ENCODE measurements around the gene ADAMTS12. TPM values are rescaled to one million over a fixed set of nuclear protein-coding genes. Genes with fewer than 3 reads are reported as not detected.
A peak's percentile ranks its signal among the peaks of the same experiment; 100 is the strongest.

The ADAMTS12 gene
- total and polyA plus RNA-seq, 2 experiments from 2014 or later = 7.8 to 11.5 TPM

DNA sequence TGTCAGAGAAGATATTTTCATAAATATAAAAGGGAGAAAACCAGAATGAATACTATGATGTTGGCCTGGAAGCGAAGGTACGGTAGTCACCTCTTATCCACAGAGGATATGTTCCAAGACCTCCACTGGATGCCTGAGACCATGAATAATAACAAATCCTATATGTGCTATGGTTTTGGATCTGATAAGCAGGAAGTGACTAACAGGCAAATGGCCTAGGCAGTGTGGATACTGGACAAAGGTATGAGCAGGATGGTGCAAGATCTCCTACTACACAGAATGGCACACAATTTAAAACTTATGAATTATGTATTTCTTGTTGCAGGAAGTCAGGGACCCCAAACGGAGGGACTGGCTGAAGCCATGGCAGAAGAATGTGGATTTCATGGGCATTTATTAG lies 48.2 kb downstream of the ADAMTS12 start:
- Histone ChIP-seq H3K4me2 (ENCODE audit: unreplicated experiment) (peak overlapping the region; percentile 53), H3K27me3 (replicated peaks; ENCODE audit: insufficient read depth) (no peaks in the 10 kb centered on the region), H3K9me3 (ENCODE audit: low read depth) (no peaks in the 10 kb centered on the region), H3K9ac (no peak overlapping the region), H2AFZ (no peak overlapping the region), H3K4me3 (no peak overlapping the region), H3K9me2 (ENCODE audit: insufficient read depth) (no peaks in the 10 kb centered on the region), H3K27ac (peak overlapping the region; percentile 39), H3K79me2 (ENCODE audit: insufficient read depth) (peaks cover 3% of the 10 kb centered on the region; the same call in 1 of the 2 replicates), H4K20me1 (ENCODE audit: insufficient read depth) (no peaks in the 10 kb centered on the region), H3K4me1 (ENCODE audit: insufficient read depth) (peaks cover 29% of the 10 kb centered on the region), H3F3A (ENCODE audit: insufficient read depth) (peaks cover 27% of the 10 kb centered on the region), H3K36me3 (ENCODE audit: low read depth) (no peaks in the 10 kb centered on the region)
- 13 to 16% methylated on average over 3 of the region's 3 CpGs for WGBS, 2 experiments (ENCODE audit: low coverage in 1 of 2, low lambda C conversion rate in 2 of 2, missing lambda C conversion rate in 2 of 2)
- TF ChIP-seq EZH2phosphoT487 (IDR thresholded peaks at IDR 0.05; ENCODE audit: insufficient read depth, low read depth) (no peak), EZH2 (IDR thresholded peaks at IDR 0.05; ENCODE audit: insufficient read depth, poor library complexity, severe bottlenecking) (no peak)
- DNase-seq = peak; percentile 80
- in situ Hi-C loops (cut with MboI) = no loop called here

DNA sequence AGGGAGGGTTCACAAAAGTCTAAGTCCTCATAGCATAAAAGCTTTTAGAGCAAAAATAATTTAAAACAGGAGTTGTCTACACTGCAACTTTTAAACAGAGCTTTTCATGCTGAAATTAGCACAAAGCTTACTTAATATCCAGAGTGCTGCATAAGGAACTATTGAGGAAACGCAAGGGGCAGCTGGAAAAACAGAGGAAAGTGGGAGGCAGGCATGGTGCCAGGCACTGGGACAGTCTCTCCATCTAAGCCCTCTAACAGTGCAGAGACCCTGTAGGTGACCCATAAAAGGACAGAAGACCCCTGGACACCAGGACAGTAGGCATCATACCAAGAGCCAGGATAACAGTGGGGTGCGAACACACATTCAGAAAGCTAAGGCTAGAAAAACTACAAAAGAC lies 49.3 kb downstream of the ADAMTS12 start:
- WGBS, 2 experiments (ENCODE audit: low coverage in 1 of 2, low lambda C conversion rate in 2 of 2, missing lambda C conversion rate in 2 of 2) = 97 to 98% methylated on average over 2 of the region's 2 CpGs
- no peak overlapping the region for H3K9ac ChIP-seq
- DNase-seq = no peak
- no peak overlapping the region for H3K27ac ChIP-seq
- no peak for TF ChIP-seq EZH2 (IDR thresholded peaks at IDR 0.05; ENCODE audit: insufficient read depth, poor library complexity, severe bottlenecking)
- no peak for TF ChIP-seq EZH2phosphoT487 (IDR thresholded peaks at IDR 0.05; ENCODE audit: insufficient read depth, low read depth)
- peak overlapping the region; percentile 53 for H3K4me2 ChIP-seq (ENCODE audit: unreplicated experiment)
- H3K9me2 ChIP-seq (ENCODE audit: insufficient read depth) = no peaks in the 10 kb centered on the region
- no peaks in the 10 kb centered on the region for H3K27me3 ChIP-seq (replicated peaks; ENCODE audit: insufficient read depth)
- H4K20me1 ChIP-seq (ENCODE audit: insufficient read depth) = no peaks in the 10 kb centered on the region
- peaks cover 27% of the 10 kb centered on the region for H3F3A ChIP-seq (ENCODE audit: insufficient read depth)
- H3K79me2 ChIP-seq (ENCODE audit: insufficient read depth) = peaks cover 3% of the 10 kb centered on the region; the same call in 1 of the 2 replicates
- no peak overlapping the region for H2AFZ ChIP-seq
- peaks cover 29% of the 10 kb centered on the region for H3K4me1 ChIP-seq (ENCODE audit: insufficient read depth)
- H3K36me3 ChIP-seq (ENCODE audit: low read depth) = no peaks in the 10 kb centered on the region
- no peak overlapping the region for H3K4me3 ChIP-seq
- in situ Hi-C loops (cut with MboI) = no loop called here
- H3K9me3 ChIP-seq (ENCODE audit: low read depth) = no peaks in the 10 kb centered on the region

DNA sequence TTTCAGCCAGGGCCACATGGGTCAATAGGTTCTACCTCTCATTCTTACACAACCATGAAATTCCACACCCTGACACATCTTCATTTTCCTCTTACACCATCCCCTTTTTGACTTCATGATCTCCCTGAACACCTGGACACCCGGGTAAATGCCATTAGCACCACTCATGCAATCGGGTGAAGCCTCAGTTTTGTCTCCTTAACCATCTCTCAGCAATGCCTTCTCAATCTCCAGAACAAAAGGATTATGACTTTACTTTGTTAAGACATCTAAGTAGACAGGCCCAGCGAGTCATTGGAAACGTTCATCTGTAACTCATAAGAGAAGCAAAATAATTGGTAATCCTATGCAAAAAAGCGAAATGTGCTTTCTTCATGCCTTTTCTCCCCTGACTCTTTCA lies 49.9 kb downstream of the ADAMTS12 start:
- TF ChIP-seq EZH2 (IDR thresholded peaks at IDR 0.05; ENCODE audit: insufficient read depth, poor library complexity, severe bottlenecking) (no peak), EZH2phosphoT487 (IDR thresholded peaks at IDR 0.05; ENCODE audit: insufficient read depth, low read depth) (no peak)
- no peaks in the 10 kb centered on the region for H3K9me3 ChIP-seq (ENCODE audit: low read depth)
- no peak overlapping the region for H3K9ac ChIP-seq
- no peaks in the 10 kb centered on the region for H3K27me3 ChIP-seq (replicated peaks; ENCODE audit: insufficient read depth)
- H3K79me2 ChIP-seq (ENCODE audit: insufficient read depth) = peaks cover 3% of the 10 kb centered on the region; the same call in 1 of the 2 replicates
- no peak overlapping the region for H3K27ac ChIP-seq
- WGBS, 2 experiments (ENCODE audit: low coverage in 1 of 2, low lambda C conversion rate in 2 of 2, missing lambda C conversion rate in 2 of 2) = 80 to 82% methylated on average over 5 of the region's 5 CpGs
- H3K4me2 ChIP-seq (ENCODE audit: unreplicated experiment) = no peak overlapping the region
- peaks cover 29% of the 10 kb centered on the region for H3K4me1 ChIP-seq (ENCODE audit: insufficient read depth)
- H3K36me3 ChIP-seq (ENCODE audit: low read depth) = no peaks in the 10 kb centered on the region
- no peaks in the 10 kb centered on the region for H4K20me1 ChIP-seq (ENCODE audit: insufficient read depth)
- H3K4me3 ChIP-seq = no peak overlapping the region
- no peak overlapping the region for H2AFZ ChIP-seq
- H3K9me2 ChIP-seq (ENCODE audit: insufficient read depth) = no peaks in the 10 kb centered on the region
- in situ Hi-C loops (cut with MboI) = no loop called here
- peaks cover 27% of the 10 kb centered on the region for H3F3A ChIP-seq (ENCODE audit: insufficient read depth)
- DNase-seq = peak; percentile 41

DNA sequence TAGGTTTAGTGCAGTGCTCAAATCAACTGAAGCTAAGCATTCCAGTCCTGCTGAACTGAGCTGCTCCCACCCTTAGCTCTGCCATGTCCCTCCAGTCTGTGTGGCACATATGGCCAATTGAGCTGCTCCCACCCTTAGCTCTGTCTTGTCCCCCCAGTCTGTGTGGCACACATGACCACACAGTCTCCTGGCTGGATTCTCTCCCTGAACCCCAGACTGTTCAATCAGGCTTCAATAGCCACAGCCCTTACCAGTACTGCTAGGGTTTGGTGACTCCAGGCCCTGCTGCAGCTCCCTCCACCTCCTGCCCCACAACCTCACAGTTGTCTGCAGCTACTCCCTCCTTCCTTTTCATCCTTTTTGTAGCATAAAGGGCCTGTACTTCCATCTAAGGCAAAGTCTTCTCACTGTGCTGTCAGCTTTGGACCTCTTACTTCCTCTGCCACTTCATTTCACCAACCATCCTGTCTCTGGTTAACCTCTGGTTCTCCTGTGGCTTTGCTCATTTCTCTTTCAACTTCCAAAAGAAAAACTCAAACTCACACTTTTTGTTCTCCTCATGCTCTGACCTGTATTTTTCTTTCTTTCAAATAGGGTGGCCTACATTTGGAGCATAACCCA lies 50.8 kb downstream of the ADAMTS12 start:
- TF ChIP-seq EZH2 (IDR thresholded peaks at IDR 0.05; ENCODE audit: insufficient read depth, poor library complexity, severe bottlenecking) = no peak
- Histone ChIP-seq H3K79me2 (ENCODE audit: insufficient read depth) (peaks cover 9% of the 10 kb centered on the region), H3K27me3 (replicated peaks; ENCODE audit: insufficient read depth) (no peaks in the 10 kb centered on the region), H3K4me1 (ENCODE audit: insufficient read depth) (peaks cover 29% of the 10 kb centered on the region), H3K9me3 (ENCODE audit: low read depth) (no peaks in the 10 kb centered on the region), H3K4me3 (no peak overlapping the region), H3K9me2 (ENCODE audit: insufficient read depth) (no peaks in the 10 kb centered on the region), H3K36me3 (ENCODE audit: low read depth) (no peaks in the 10 kb centered on the region), H3K4me2 (ENCODE audit: unreplicated experiment) (no peak overlapping the region), H2AFZ (no peak overlapping the region), H3K9ac (no peak overlapping the region), H4K20me1 (ENCODE audit: insufficient read depth) (no peaks in the 10 kb centered on the region), H3F3A (ENCODE audit: insufficient read depth) (peaks cover 27% of the 10 kb centered on the region), H3K27ac (no peak overlapping the region)
- DNase-seq = no peak
- in situ Hi-C loops (cut with MboI) = no loop called here

DNA sequence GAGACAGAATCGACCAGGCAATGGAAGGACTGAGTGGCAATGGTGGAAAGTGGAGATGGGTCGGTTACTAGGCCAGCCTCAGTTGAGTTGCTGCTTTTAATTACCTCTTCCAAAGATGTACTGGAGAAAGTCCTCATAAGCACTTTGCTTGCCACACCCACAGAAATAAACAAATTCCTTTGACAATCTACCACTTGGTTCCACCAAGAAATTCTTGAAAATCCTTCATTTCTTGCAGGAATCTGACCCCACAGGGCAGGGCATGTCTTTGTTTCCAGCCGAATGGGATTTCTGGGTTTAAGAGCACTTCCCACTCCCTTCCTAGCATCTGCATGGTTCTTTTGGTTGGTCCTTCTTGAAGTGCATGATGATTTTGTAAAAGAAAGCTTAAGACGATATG lies 54.5 kb downstream of the ADAMTS12 start:
- no peak overlapping the region for H3K27ac ChIP-seq

More for the DNA sequence above, 54.5 kb downstream of the ADAMTS12 start:
- Histone ChIP-seq H4K20me1 (ENCODE audit: insufficient read depth) (no peaks in the 10 kb centered on the region), H3K27me3 (replicated peaks; ENCODE audit: insufficient read depth) (no peaks in the 10 kb centered on the region), H3K79me2 (ENCODE audit: insufficient read depth) (peaks cover 12% of the 10 kb centered on the region), H3K9me3 (ENCODE audit: low read depth) (no peaks in the 10 kb centered on the region), H3K4me1 (ENCODE audit: insufficient read depth) (peaks cover 20% of the 10 kb centered on the region), H3F3A (ENCODE audit: insufficient read depth) (peaks cover 28% of the 10 kb centered on the region), H2AFZ (no peak overlapping the region), H3K9ac (no peak overlapping the region), H3K9me2 (ENCODE audit: insufficient read depth) (no peaks in the 10 kb centered on the region), H3K4me3 (no peak overlapping the region), H3K36me3 (ENCODE audit: low read depth) (no peaks in the 10 kb centered on the region), H3K4me2 (ENCODE audit: unreplicated experiment) (no peak overlapping the region)
- no peak for TF ChIP-seq EZH2 (IDR thresholded peaks at IDR 0.05; ENCODE audit: insufficient read depth, poor library complexity, severe bottlenecking)
- no peak for TF ChIP-seq EZH2phosphoT487 (IDR thresholded peaks at IDR 0.05; ENCODE audit: insufficient read depth, low read depth)
- in situ Hi-C loops (cut with MboI) = no loop called here
- DNase-seq = no peak
- WGBS, 2 experiments (ENCODE audit: low coverage in 1 of 2, low lambda C conversion rate in 2 of 2, missing lambda C conversion rate in 2 of 2) = 49 to 56% methylated on average over 4 of the region's 4 CpGs

Measured in GM23248 (cell line).